HG03521 (cell line): ENCODE data around the gene RBMS1.

Experiments used
- ATAC-seq: cut with Tn5 transposase; IDR thresholded peaks from one replicate; pipeline ENCODE4 v1.9.1; 2021; ENCODE audit warnings: mild to moderate bottlenecking, moderate library complexity; ENCODE audit not compliant: unreplicated experiment

The RBMS1 gene

GRCh38 chr2:160337728-160338127 lies 155.9 kb downstream of the RBMS1 start:
- ATAC-seq: no peak

DNA sequence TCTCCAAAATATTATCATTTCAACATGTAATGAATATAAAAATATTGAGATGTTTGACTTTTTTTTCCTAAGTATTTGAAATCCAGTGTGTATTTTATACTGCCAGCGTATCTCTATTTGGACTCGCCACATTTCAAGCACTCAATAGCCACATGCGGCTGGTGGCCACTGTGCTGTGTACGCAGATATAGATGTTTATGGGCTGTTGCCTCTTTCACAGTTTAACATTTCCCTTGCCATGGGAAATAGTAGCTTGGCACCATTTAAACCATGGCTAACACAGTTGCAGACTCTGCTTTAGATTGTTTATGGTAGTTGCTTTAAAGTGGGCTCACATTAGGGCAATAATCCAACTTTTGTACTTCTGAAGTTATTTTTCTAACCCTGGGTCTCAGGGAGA lies 157.0 kb downstream of the RBMS1 start:
- no peak for ATAC-seq

DNA sequence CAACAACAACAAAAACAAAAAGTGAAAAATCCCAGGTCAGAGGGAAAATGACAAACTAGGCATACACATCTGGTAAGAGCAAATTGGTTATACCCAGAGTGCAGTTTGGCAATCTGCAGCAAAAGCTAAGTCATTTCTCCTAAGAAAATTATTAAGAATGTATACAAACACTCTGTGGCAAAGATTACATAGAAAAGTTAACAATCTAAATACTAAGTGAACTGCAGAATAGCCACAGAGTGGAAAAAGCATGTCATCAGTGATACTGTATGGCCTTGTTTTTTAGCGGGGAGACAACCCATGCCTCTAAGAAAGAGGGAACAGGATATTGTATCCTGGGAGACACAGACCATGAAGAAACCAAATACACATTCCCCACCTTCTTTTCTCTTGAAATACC lies 157.5 kb downstream of the RBMS1 start:
- no peak for ATAC-seq

DNA sequence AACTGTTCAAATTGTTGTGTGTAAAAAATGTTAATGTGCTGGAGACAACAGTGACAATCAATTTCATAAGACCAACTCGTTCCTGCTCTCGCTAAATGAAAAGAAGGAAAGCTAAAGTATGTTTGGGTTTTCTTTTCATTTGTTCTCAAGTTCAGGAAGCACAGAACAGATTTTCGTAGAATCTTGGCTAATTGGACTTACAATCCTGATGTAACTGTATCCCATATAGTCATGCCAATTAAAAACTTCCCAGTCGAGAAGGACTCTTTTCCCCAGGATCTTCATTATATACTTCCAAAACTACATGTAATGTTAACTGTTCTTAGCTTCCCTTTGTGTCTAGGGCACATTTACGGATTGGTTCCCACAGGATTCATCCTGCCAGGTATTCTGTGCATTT lies 158.2 kb downstream of the RBMS1 start:
- no peak for ATAC-seq

DNA sequence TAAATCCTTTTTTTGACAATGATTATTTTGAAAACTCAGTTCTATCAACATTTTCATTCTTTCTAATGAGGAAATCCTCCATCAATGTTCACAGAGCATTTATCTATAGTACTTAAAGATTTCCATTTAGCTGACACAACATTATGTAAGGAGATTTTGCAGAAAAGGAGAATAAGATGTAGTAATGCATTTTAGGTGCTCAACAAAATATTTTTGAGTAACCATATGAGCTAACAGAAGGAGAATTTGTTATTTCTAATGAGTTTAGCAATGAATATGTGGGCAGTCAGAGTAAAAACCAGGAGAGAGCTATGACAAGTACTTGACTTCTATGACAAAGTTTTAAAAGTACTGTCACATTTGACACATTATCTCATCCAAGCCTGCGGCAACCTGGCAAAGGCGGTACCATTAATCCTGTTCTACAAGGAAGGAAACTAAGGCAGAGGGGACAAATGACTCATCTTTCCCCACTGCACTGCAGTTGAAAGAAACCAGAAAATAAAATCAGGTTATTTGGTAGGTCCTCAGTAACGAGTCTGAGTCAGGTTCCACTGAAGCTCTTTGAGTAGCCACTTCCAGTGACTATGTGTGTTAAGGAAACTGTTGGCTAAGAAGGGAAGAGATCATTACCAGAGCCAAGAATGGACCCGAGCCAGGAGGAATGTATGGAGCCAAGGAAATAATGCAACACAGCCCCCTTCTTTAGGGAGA lies 159.4 kb downstream of the RBMS1 start:
- ATAC-seq: no peak

- no peak for ATAC-seq
These were observed 160.1 kb downstream of the RBMS1 start for GRCh38 chr2:160333324-160334027.

GRCh38 chr2:160332318-160332717 lies 161.3 kb downstream of the RBMS1 start:
- no peak for ATAC-seq

DNA sequence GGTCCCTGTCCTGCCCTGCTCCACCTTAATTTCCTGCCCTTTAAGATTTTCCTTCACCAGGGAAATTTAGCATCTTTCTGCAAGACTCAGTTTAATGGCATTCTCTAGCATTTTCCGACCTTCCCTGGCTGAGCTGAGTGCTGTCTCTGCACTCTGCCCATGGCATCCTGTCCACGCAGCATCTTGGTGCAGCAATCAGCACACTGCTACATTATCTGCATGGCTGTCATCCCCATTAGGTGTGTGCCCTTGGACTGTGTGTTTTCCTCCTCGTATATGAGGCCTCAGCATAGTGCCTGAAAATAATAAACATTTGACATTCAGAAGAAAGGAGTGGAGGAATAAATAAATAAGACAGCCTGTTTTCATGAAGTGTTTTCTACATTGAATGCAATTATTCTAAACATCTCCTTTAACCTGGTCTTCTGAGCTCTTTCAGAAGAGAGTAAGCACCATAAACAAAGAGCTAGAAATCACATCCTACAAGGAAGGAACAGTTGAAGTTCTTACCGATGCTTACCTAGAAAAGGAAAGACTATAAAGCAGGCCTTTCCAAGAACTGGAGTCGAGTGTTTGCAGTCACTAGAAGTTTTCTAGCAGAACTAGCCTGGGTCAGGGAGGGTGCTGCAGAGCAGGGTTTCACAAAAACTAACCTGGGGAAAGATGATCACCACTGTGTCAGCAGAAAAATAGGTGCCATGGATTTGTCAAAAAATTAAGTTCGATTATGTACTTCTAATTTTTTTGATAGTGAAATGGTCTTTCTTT lies 162.2 kb downstream of the RBMS1 start:
- no peak for ATAC-seq

DNA sequence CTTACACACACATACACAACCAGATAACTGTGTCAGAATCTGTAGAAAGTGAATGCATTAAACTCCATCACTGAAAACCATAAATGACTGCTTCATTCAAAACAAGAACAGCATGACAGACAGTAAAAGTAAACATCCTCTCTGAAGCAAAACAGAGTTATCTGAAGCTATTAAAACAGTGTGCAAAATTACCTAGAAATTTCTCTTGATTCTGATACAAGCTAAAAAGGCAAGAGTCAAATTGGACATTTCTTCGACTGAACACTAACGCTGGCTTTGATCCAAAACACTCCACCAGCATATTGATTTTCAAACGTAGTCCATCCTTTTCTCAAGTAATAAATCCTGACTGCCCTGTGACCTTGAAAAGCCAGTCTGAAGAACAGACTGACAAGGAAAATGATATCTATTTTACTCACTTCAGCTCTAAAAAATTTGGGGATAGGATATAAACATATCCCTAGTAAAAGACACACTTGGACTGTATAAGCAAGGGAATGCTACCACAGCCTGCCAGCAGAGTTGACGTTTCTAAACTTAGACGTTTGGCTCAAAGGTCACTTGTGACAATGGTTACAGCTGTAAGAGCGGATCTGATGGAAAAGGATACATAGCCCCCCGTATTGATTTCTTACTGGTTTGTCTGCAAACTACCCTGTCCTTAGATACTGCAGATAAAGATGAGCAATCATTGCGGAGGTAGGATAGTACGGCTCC lies 164.6 kb downstream of the RBMS1 start:
- ATAC-seq: no peak

GRCh38 chr2:160326786-160327185 lies 166.8 kb downstream of the RBMS1 start:
- ATAC-seq: no peak

GRCh38 chr2:160325418-160325817 lies 168.2 kb downstream of the RBMS1 start:
- ATAC-seq: no peak

GRCh38 chr2:160324917-160325316 lies 168.7 kb downstream of the RBMS1 start:
- ATAC-seq: no peak

- ATAC-seq: no peak
These were observed 169.3 kb downstream of the RBMS1 start for GRCh38 chr2:160324161-160324800.

DNA sequence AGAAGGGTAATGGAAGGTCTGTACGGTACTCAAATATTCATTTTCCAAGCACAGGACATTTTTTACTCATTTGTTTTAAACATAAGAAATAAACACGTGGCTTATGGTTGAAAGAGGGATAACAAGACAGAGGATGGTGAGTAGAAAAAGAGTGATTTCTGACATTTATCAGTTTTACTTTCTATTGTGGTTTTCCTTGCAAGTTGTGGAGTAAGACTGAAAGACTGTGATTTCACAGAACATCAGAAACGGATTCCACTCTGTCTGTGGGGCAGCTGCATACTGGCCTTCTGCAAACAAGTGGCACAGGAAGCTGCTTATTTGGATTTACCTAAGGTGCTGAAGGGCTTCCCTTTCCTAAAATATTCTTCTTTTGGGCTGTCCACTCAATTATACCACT lies 171.3 kb downstream of the RBMS1 start:
- ATAC-seq: no peak

DNA sequence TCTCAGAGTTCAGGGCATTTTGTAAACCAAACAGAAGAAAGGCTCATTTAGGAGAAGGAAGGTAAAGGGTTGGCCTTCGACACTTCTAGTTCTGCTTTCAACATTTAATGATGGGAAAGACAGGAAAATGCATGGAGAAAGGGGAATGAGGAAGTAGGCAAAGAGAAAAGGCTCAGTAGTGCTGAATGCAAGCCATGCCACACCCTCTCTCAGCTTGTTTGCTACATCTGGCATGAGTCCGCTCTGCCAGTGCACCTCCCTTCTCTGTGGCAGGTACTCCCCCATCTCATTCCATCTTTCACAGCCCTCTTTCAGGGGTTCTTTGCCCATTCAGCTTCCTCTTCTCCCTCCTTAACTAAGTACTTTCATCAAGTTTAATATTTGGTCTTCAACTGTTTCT lies 172.6 kb downstream of the RBMS1 start:
- no peak for ATAC-seq

DNA sequence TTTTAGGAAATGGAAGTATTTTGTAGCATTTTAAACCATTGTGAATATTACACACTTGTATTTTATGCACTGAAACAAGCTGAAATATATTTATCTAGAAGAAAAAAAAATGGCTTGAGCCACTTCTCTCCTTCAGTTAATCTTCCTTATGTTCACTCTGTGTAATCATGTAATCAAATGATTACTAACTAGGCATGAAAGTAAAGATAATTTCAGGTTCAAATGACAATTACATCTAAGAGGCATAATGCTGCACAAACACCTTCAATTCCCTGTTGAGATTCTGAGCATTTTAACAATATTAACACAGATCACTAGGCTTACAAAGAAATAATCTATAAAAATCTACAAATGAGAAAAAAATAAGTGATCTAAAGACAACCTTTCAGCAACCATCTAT lies 173.9 kb downstream of the RBMS1 start:
- ATAC-seq: no peak

DNA sequence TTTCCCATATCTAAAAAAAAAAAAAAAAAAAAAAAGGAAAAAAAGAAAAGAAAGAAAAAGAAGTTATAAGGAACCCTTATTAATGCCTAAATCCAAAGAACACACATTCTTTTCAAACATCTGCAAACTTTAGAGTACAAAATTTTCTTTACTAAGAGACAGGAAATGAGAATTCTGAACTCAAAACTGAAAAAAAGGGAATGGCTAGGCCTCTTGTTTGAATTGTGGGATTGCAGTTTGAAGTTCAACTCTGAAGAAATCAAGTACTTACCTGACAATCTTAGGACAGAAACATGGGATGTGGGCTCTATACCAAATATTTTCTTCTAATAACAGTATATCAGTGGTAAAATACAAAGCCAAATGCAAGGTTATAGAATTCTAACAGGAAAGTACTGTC lies 175.4 kb downstream of the RBMS1 start:
- no peak for ATAC-seq

- no peak for ATAC-seq
These were observed 176.2 kb downstream of the RBMS1 start for GRCh38 chr2:160317181-160318099.

- no peak for ATAC-seq
These were observed 178.3 kb downstream of the RBMS1 start for GRCh38 chr2:160315337-160315736.
